GM12878 (cell line): ENCODE data around the gene CTDP1. TPM values are rescaled to one million over a fixed set of nuclear protein-coding genes. Genes with fewer than 3 reads are reported as not detected.

Experiments
- ATAC-seq: fragments of 200-7000 bp; cut with Tn5 transposase; 3 replicates; pipeline ENCODE4 v1.9.1; 2020; ENCODE audit warnings: mild to moderate bottlenecking, moderate library complexity
- BruUV-seq: library from RNA; stranded (reverse); fragments of 400-500 nt; replicated peaks from 2 replicates; lab custom pipeline; 2021; lab: Mats Ljungman, UMichigan
- CTCF ChIA-PET: fragments of 300-600 bp; sonication (Branson Sonifier 250); formaldehyde crosslinking; extraction: SDS; loops from one replicate; lab custom pipeline; 2021; ENCODE audit warnings: inconsistent platforms; lab: Yijun Ruan, JAX
- POLR2A ChIA-PET: fragments of 350-600 bp; formaldehyde crosslinking; extraction: SDS; loops from one replicate; lab custom pipeline; 2021; ENCODE audit warnings: inconsistent platforms; lab: Charles Lee
- RAD21 ChIA-PET: fragments of 300-600 bp; sonication (Branson Sonifier 250); formaldehyde crosslinking; loops from one replicate; lab custom pipeline; 2023; ENCODE audit warnings: antibody characterized with exemption; ENCODE audit not compliant: unreplicated experiment; lab: Charles Lee
- SMC1A ChIA-PET: fragments of 300-600 bp; sonication (Branson Sonifier 250); formaldehyde crosslinking; loops from one replicate; lab custom pipeline; 2023; ENCODE audit not compliant: unreplicated experiment, uncharacterized antibody; lab: Charles Lee
- DNase-seq: peaks from one replicate; pipeline ENCODE4 v3.0.0-alpha.2; 2011; ENCODE audit warnings: low read depth, low spot score
- FAIRE-seq: peaks from 3 replicates; lab custom pipeline; 2011; peaks lifted over from hg19 to GRCh38; lab: Jason Lieb, UNC
- H2AFZ ChIP-seq: 2 replicates; pipeline ENCODE4 v1.6.0; 2011; ENCODE audit warnings: low read depth, low read length, control low read depth; ENCODE audit not compliant: control insufficient read depth
- H3K27ac ChIP-seq: 2 replicates; pipeline ENCODE4 v1.5.1; 2011; ENCODE audit warnings: control low read depth; ENCODE audit not compliant: control insufficient read depth, insufficient read depth
- H3K27me3 ChIP-seq, 2 experiments: replicated peaks in 1 of 2; 2 replicates each; pipeline versions ENCODE4 v1.6.0 to v1.6.1; 2011; ENCODE audit warnings: low read length in 1 of 2; ENCODE audit not compliant: control insufficient read depth in 2 of 2, insufficient read depth in 2 of 2
- H3K36me3 ChIP-seq, 2 experiments: 2 replicates each; pipeline ENCODE4 v1.5.1; 2011; ENCODE audit warnings: low read length in 1 of 2; ENCODE audit not compliant: control insufficient read depth in 2 of 2, insufficient read depth in 2 of 2
- H3K4me1 ChIP-seq: 2 replicates; pipeline ENCODE4 v1.6.1; 2011; ENCODE audit warnings: mild to moderate bottlenecking, low read length, moderate library complexity, mixed read lengths; ENCODE audit not compliant: control insufficient read depth, insufficient read depth
- H3K4me2 ChIP-seq: 2 replicates; pipeline ENCODE4 v1.6.0; 2011; ENCODE audit warnings: control low read depth; ENCODE audit not compliant: control insufficient read depth, insufficient read depth
- H3K4me3 ChIP-seq: fragments of 200-600 bp; sonication (generic); 2 replicates; pipeline ENCODE4 v1.5.1; 2016
- H3K79me2 ChIP-seq: 2 replicates; pipeline ENCODE4 v1.6.0; 2011; ENCODE audit warnings: low read length; ENCODE audit not compliant: control insufficient read depth, insufficient read depth
- H3K9ac ChIP-seq: 2 replicates; pipeline ENCODE4 v1.8.0; 2011; ENCODE audit warnings: low read length, control low read depth, mixed read lengths; ENCODE audit not compliant: control insufficient read depth, insufficient read depth
- H3K9me3 ChIP-seq: replicated peaks from 3 replicates; pipeline ENCODE4 v1.5.1; 2011; ENCODE audit warnings: mild to moderate bottlenecking, low read length; ENCODE audit not compliant: control insufficient read depth, insufficient read depth
- H4K20me1 ChIP-seq: 2 replicates; pipeline ENCODE4 v1.6.0; 2011; ENCODE audit not compliant: control insufficient read depth, insufficient read depth
- ATF3 ChIP-seq: IDR thresholded peaks from 2 replicates; pipeline ENCODE4 v1.6.1; 2011; ENCODE audit warnings: low read depth, mild to moderate bottlenecking, low read length, moderate library complexity, borderline replicate concordance; ENCODE audit errors: extremely low read depth
- CEBPB ChIP-seq, 2 experiments: fragments of 150-350 bp in 1 of 2; IDR thresholded peaks; 2 replicates each; pipeline ENCODE4 v1.6.1; 2012 to 2014; ENCODE audit warnings: low read depth in 2 of 2, low read length in 2 of 2, borderline replicate concordance in 1 of 2, inconsistent platforms in 1 of 2
- CEBPZ ChIP-seq: fragments of 150-350 bp; IDR thresholded peaks from 2 replicates; pipeline ENCODE4 v1.6.1; 2016; ENCODE audit warnings: low read depth, low read length
- MAX ChIP-seq: IDR thresholded peaks from 2 replicates; pipeline ENCODE4 v1.6.1; 2012; ENCODE audit warnings: low read depth, low read length, improper control_type of control experiment
- MTA3 ChIP-seq: IDR thresholded peaks from 2 replicates; pipeline ENCODE4 v1.6.1; 2012; ENCODE audit warnings: low read length, inconsistent platforms, borderline replicate concordance
- NFIC ChIP-seq: IDR thresholded peaks from 2 replicates; pipeline ENCODE4 v1.6.1; 2012; ENCODE audit warnings: low read depth, mild to moderate bottlenecking, inconsistent platforms, low read length, moderate library complexity
- NRF1 ChIP-seq: conservative IDR thresholded peaks from 2 replicates; pipeline ENCODE4 v1.6.1; 2011; ENCODE audit warnings: mild to moderate bottlenecking, low read depth, low read length, improper control_type of control experiment
- SPI1 ChIP-seq: IDR thresholded peaks from 2 replicates; pipeline ENCODE4 v1.6.1; 2011; ENCODE audit warnings: low read depth, mild to moderate bottlenecking, low read length, moderate library complexity, borderline replicate concordance; ENCODE audit not compliant: insufficient read depth
- TBL1XR1 ChIP-seq: IDR thresholded peaks from 2 replicates; pipeline ENCODE4 v1.6.1; 2012; ENCODE audit warnings: low read depth, low read length, improper control_type of control experiment
- ZBTB11 ChIP-seq: fragments of 450-650 bp; formaldehyde crosslinking; IDR thresholded peaks from 2 replicates; pipeline ENCODE4 v1.5.0; 2022; ENCODE audit warnings: mild to moderate bottlenecking, missing genetic modification characterization
- ZNF687 ChIP-seq: fragments of 450-650 bp; IDR thresholded peaks from 2 replicates; pipeline ENCODE4 v1.6.1; 2017; ENCODE audit warnings: mild to moderate bottlenecking, moderate library complexity
- WGBS: methylation state at CpG from one replicate; pipeline ENCODE4 v1.1.6; 2016; ENCODE audit warnings: low lambda C conversion rate; ENCODE audit not compliant: insufficient replicate concordance, insufficient coverage; ENCODE audit errors: missing lambda C conversion rate; 5-methylcytosine and 5-hydroxymethylcytosine counted together
- in situ Hi-C: fragments of 300-500 bp; cut with MboI; formaldehyde crosslinking; loops from 9 replicates; pipeline ENCODE4 v1.14.3; 2018; ENCODE audit warnings: mixed read lengths
- intact Hi-C: fragments of 100-400 bp; cut with micrococcal nuclease; formaldehyde crosslinking; loops from one replicate; pipeline ENCODE4 v1.14.2; 2022; ENCODE audit not compliant: unreplicated experiment
- polyA plus RNA-seq, 11 experiments: library from polyadenylated mRNA; depleted of rRNA in 4 of 11; unstranded in 6 of 11; stranded (reverse) in 5 of 11; fragments of >200 nt; fragmentation: Nextera tagmentation in 4 of 11; fragmentation: Illumina TruSeq in 1 of 11; extraction: Ambion mirVana in 4 of 11; extraction: Trizol in 1 of 11; gene quantifications; 1 replicate in 1 of 11; 2 replicates in 10 of 11; pipeline versions ENCODE4 v1.2.1 to v1.2.3, GENCODE V29; 2011 to 2016; ENCODE audit warnings: inconsistent platforms in 2 of 11, missing spikeins in 2 of 11, low read depth in 1 of 11
- total RNA-seq, 4 experiments: library from RNA; depleted of rRNA in 3 of 4; stranded (reverse); fragments of >200 nt in 3 of 4; fragmentation: Illumina TruSeq in 1 of 4; extraction: Trizol in 1 of 4; gene quantifications; 2 replicates each; pipeline versions ENCODE4 v1.2.1 to v1.2.3, GENCODE V29; 2013 to 2021

The CTDP1 gene
- total and polyA plus RNA-seq, 10 of the 15 experiments (the other 5 are each of a cell fraction or from before 2014, with no cell fraction given) = 0.32 to 31.3 (median 8.8) TPM

- DNase-seq (no peak), ATAC-seq (no peak), FAIRE-seq (no peak)
- BruUV-seq = no TSS peak
- CTCF ChIA-PET = no interaction called here
- POLR2A ChIA-PET = no interaction called here
- no peak overlapping the region for H3K4me2 ChIP-seq
- H3K9ac ChIP-seq = no peak overlapping the region
- H4K20me1 ChIP-seq = no peaks in the 10 kb centered on the region
- no peak overlapping the region for H3K27ac ChIP-seq
- H3K9me3 ChIP-seq = no peaks in the 10 kb centered on the region
- RAD21 ChIA-PET = no interaction called here
- peaks cover 0 to 6% of the 10 kb centered on the region in 2 experiments; a peak in 3 of 4 replicates for H3K27me3 ChIP-seq
- no peak overlapping the region for H3K4me3 ChIP-seq
- SMC1A ChIA-PET = no interaction called here
- H3K79me2 ChIP-seq = no peaks in the 10 kb centered on the region
- H2AFZ ChIP-seq = no peak overlapping the region
- H3K36me3 ChIP-seq = no peaks in the 10 kb centered on the region
- WGBS = 60% methylated on average over 19 of the region's 19 CpGs
- H3K4me1 ChIP-seq = no peaks in the 10 kb centered on the region
- intact Hi-C loops = loop anchor here (10.0 kb wide), 1 partner anchor 189 kb away; the partner anchor contains the start of gene TXNL4A
- in situ Hi-C loops = no loop called here
- no peak for TF ChIP-seq ATF3
- TF ChIP-seq ZNF687 = no peak
- TF ChIP-seq TBL1XR1 = no peak
- TF ChIP-seq CEBPB (IDR thresholded peaks at IDR 0.05; ENCODE audit: borderline replicate concordance in 1 of 2, low read depth in 2 of 2, low read length in 2 of 2) = no peak
- TF ChIP-seq CEBPZ = no peak
- no peak for TF ChIP-seq NFIC
- TF ChIP-seq MTA3 = no peak
- no peak for TF ChIP-seq SPI1
- TF ChIP-seq NRF1 = no peak
- no peak for TF ChIP-seq ZBTB11 (CRISPR knock-in tag)
- TF ChIP-seq MAX = no peak
These were observed 115.8 kb downstream of the CTDP1 start for GRCh38 chr18:79795446-79795845.
